PC-9 (cell line): ENCODE results near the gene HAND1.

Experiments
- CTCF ChIP-seq: fragments of 200-600 bp; sonication (generic); conservative IDR thresholded peaks from 2 replicates; pipeline ENCODE4 v1.6.1; 2017; ENCODE audit warnings: mixed run types, antibody characterized with exemption, mild to moderate bottlenecking, moderate library complexity
- EZH2 ChIP-seq: fragments of 200-600 bp; sonication (generic); IDR thresholded peaks from 2 replicates; pipeline ENCODE4 v1.8.0; 2017; ENCODE audit warnings: antibody characterized with exemption, low read depth

- TF ChIP-seq CTCF (no peak), EZH2 (no peak)
Measured at GRCh38 chr5:154518438-154518867, 40.4 kb upstream of the HAND1 start.
